Glomerular endothelial cell (primary cell): ENCODE measurements around the gene TJP3. TPM values are rescaled to one million over a fixed set of nuclear protein-coding genes. Genes with fewer than 3 reads are reported as not detected.
A peak's percentile ranks its signal among the peaks of the same experiment; 100 is the strongest.
"Not testable (repeated sequence)": the region's sequence is repeated elsewhere in the genome, so short reads cannot be mapped to it uniquely, and the experiment has no call there.

ENCODE experiments used
- DNase-seq: peaks from one replicate; pipeline ENCODE4 v3.0.0-alpha.2; 2011; ENCODE audit warnings: low read depth, low spot score; ENCODE audit errors: extremely low read depth
- total RNA-seq: library from RNA; depleted of rRNA; stranded (reverse); fragments of >200 nt; gene quantifications from 2 replicates; pipeline ENCODE4 v1.2.3, GENCODE V29; 2015

Gene TJP3
- total RNA-seq, 1 donor from 2014 or later = not detected

DNA sequence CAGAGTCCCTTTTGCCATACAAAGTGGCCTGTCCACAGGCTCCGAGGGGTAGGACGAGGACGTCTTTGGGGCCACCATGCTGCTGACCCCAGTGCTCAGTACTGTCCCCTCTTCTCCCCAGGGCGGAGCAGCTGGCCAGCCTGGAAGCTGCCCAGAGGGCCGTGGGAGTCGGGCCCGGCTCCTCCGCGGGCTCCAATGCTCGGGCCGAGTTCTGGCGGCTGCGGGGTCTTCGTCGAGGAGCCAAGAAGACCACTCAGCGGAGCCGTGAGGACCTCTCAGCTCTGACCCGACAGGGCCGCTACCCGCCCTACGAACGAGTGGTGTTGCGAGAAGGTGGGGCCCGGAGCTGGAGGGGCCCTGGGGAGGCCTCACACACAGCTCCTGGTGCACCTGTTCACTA is 32.2 kb downstream of the TJP3 start:
- no peak for DNase-seq

DNA sequence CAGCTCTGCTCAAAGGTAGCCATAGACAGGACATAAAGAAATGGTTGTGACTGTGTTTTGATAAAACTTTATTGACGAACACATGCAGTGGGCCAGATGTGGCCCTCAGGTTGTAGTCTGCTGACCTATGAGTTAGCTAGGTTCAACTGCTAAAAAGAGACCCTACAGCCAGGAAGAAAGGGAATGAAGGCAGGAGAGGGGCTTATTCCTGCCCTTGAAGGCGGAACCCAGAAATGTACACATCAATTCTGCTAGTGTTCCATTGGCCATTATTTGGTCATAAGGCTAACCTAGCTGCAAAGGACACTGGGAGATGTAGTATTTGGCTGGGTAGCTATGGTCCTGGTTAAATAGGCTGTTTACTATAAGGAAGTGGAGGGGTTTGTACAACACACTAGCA is 35.3 kb downstream of the TJP3 start:
- no peak for DNase-seq

DNA sequence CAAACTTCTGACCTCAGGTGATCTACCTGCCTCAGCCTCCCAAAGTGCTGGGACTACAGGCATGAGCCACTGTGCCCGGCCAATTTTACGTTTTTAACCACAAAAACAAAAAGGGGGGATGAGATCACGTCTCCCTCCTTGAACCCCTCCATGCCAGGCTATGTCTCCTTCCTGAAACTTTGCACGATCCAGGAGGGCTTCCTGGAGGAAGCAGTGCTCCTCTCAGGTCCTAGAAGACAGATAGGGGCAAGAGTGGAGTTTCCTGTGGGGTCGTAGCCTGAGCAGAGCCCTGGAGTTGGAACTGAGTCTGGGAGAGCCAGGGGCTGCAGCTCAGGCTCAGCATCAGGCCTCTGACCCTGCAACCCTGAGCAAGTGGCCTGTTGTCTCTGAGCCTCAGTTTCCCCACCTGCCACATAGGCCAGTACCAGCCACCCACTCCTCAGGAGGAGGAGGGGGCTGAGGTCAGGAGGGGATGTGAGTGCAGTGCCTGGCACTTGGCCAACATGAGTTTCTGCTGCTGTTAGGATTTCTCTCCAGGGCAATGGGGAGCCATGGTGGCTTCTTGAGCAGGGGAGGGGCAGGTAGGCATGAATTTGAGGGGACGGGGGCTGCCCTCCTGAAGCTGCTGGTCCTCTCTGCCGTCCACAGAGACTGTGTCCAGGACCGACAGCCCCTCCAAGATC is 37.3 kb downstream of the TJP3 start:
- DNase-seq = no peak

DNA sequence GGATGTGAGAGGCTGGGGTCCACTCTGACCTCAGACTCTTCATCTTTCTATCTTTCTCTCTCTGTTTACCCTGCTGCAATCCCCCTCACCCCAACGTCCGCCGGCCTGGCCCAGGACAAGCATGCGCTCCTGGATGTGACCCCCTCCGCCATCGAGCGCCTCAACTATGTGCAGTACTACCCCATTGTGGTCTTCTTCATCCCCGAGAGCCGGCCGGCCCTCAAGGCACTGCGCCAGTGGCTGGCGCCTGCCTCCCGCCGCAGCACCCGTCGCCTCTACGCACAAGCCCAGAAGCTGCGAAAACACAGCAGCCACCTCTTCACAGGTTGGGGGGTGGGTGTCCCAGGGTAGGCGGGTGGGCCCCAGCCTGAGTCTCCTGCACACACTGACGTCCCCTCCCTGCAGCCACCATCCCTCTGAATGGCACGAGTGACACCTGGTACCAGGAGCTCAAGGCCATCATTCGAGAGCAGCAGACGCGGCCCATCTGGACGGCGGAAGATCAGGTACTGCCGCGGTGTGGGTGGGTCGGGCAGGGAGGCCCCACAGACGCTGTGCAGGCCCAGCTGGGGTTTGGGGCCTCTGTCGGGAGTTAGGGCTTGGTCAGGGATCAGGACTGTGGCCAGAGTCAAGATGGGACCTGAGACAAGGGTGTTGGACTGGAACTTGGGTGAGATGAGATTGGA is 38.3 kb downstream of the TJP3 start:
- no peak for DNase-seq

GRCh38 chr19:3748965-3749364 is 40.8 kb downstream of the TJP3 start:
- no peak for DNase-seq

GRCh38 chr19:3750211-3750610 is 42.0 kb downstream of the TJP3 start:
- DNase-seq = no peak

DNA sequence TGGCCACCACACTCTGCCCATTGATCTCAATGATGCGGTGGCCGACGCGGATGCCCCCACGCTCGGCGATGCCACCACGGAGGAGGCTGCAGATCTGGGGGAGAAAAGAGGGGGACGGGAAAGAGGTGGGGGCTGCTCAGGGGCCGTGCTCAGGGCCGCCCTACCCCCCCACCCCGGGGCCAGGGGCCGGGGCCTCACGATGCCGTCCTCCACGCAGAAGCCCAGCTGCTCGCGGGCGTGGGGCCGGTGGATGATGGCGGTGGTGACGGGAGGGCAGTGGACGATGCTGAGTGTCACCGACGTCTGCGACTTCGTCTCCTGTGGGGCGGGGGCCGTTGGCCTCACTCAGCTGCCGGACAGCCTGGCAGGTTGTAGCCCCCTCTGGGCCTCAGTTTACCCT is 43.1 kb downstream of the TJP3 start:
- no peak for DNase-seq

DNA sequence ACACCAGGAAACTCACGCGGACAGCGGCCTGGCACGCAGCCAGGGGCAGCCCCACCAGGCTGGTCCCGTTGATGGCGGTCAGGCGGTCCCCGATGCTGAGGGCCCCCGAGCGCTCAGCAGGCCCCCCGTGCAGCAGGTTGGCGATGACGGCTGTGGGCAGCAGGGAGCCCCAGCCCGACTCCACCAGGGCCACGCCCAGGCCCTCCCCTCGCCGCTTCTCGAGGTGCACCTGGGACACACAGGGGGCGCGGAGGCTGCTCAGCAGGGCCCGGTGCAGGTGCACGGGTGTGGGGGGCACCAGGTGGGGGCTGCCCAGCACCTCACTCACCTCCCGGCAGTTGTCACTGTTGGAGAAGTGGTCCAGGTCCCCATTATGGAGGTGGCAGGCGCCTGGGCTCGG is 44.3 kb downstream of the TJP3 start:
- no peak for DNase-seq

- DNase-seq = no peak
These were observed 45.6 kb downstream of the TJP3 start for GRCh38 chr19:3753631-3754410.

- not testable (repeated sequence) for DNase-seq
These were observed 49.5 kb downstream of the TJP3 start for GRCh38 chr19:3757705-3758104.

- not testable (repeated sequence) for DNase-seq
These were observed 50.1 kb downstream of the TJP3 start for GRCh38 chr19:3758297-3758696.

DNA sequence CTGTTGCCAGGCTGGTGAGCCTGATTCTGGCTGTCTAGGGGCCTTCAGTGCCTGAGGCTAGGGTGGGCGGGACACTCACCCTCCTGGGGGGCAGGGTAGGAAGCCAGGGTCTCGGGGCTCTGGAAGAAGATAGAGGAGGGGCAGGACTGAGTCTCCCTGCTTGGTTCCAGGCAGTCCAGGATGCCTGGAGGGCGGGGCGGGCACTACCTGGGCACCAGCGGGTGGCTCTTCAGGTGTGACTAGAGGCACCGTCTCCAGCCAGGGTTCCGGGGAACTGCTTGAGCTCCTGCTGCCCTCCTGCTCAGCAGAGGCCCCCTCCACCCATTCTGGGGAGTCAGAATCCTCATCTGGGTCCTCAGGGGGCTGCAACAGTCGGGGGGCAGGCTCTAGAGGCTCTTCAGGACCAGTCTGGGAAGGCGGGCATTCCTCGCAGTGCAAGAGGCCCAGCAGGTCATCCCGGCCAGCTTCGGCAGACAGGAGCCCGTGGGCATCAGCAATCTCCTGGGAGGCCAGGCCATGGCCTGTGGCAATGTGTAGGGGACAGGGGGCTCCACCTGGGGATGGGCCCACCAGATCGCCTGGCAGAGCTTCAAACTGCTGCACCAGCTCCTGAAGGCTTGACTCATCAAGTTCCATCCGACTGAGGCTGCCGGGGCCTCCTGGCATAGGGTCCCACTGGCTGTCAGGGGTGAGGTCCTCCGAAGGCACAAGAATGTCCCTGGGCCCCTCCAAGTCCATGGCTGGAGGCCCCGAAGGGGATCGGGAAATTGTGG is 51.5 kb downstream of the TJP3 start:
- no peak for DNase-seq

GRCh38 chr19:3760871-3761361 is 52.7 kb downstream of the TJP3 start:
- DNase-seq = no peak

DNA sequence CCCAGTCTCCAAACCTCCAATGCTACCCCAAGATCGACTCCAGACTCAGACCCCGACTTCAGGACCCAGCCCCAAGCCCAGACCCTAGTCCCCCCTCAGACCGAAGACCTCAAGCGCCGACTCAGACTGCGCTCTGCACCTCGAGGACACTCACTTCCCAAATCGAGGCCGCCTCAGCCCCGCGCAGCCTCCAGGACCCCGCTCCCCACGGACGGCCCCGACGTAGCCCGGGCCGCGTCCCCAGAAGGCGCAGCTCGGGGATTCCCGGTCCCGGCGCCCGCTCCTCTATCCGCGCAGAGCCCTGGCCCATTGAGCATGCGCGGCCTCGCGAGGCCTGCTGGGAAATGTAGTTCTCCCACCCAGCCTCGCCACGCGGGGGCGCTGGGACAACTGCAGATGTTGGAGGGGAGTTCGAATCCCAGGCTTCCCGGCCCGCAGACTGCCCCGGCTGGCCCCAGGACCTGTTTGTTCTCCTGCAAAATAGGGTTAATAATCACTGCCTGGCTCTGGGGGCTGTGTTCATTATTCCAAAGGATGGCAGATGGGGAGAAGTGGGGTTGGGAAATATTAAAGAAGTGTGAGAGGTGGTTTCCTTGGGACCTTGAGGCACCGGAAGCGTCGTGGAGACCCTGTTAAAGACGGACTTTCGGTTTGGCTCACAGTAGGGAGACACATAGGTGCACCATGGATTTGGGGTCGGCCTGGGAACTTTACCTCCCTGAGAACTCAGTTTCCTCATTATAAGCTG is 53.4 kb downstream of the TJP3 start, which contains the start of gene APBA3:
TSS of gene APBA3 (minus strand) at position 311 of the 748 bp plus-strand sequence. CDS start 1,428 bp downstream, outside the sequence.
- peak; percentile 36 for DNase-seq

- no peak for DNase-seq
These were observed 53.9 kb downstream of the TJP3 start for GRCh38 chr19:3762130-3762473.

GRCh38 chr19:3762501-3763459 is 54.6 kb downstream of the TJP3 start, which contains the start of gene MRPL54:
TSS of gene MRPL54 (plus strand) at chr19:3762682. CDS start at chr19:3762701, 19 bp downstream.
- DNase-seq = peak; percentile 96

DNA sequence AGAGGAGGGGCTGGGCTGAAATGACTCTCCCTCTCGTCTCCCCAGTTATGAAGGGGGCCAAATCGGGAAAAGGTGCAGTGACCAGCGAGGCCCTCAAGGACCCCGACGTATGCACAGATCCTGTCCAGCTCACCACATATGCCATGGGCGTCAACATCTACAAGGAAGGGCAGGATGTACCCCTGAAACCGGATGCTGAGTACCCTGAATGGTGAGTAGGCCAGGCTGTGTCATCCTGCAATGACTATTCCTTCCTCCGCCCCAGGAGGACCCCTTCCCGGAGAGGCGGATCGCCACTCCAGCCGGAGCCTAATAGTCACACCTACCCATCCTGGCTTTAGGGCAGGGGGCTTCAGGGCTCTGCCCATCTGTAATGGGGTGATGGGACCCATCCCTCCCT is 56.9 kb downstream of the TJP3 start:
- no peak for DNase-seq

GRCh38 chr19:3765757-3766156 is 57.6 kb downstream of the TJP3 start:
- DNase-seq = not testable (repeated sequence)

- DNase-seq = no peak
These were observed 58.3 kb downstream of the TJP3 start for GRCh38 chr19:3766520-3766919.
